Measurements from ENCODE around the gene FCHO1.
A peak's percentile ranks its signal among the peaks of the same experiment; 100 is the strongest.
"Not testable (repeated sequence)": the region's sequence is repeated elsewhere in the genome, so short reads cannot be mapped to it uniquely, and the experiment has no call there.

The FCHO1 gene

GRCh38 chr19:17765069-17765618, 13.9 kb downstream of the FCHO1 start:
- no peak for DNase-seq (ENCODE audit: low spot score)

DNA sequence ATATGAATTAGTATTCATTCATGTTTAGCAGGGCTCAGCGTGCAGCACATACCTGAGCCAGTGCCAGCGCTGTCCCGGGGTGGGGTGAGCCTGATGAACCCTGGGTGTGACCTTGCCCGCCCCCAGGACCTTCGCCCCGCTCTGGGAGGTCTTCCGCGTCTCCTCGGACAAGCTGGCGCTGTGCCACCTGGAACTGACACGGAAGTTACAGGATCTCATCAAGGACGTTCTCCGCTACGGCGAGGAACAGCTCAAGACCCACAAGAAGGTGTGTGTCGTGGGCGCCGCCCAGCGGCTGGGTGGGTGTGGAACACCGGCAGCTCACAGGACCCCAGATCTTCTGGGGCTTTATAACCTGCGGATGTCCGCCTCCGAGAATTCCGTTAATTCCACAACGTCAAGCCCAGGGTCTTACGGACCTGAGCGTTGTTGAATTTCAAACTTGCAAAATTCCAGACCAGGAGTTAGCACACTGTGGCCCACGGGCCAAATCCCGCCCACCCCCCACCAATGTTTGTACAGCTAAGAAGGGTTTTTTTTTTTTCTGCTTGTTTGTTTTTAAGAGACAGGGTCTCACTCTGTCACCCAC, 15.4 kb downstream of the FCHO1 start:
- DNase-seq (ENCODE audit: low spot score): peak; percentile 78

GRCh38 chr19:17767559-17767958, 16.3 kb downstream of the FCHO1 start:
- DNase-seq (ENCODE audit: low spot score): no peak

DNA sequence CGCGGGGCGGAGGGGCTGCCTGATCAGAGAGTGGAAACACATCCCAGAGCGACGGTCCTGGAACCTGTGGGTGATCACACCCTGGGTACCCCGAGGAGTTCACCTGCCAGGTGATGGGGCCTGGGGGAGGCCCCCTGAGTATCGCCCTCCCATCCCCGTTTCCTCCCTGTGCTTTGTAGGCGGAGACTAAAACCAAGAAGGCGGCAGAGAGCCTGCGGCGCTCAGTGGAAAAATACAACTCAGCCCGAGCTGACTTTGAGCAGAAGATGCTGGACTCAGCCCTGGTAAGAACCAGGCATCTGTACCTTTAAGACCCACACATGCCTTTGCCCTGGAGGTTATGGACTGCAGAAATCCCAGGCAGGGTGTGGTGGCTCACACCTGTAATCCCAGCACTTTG, 19.3 kb downstream of the FCHO1 start:
- DNase-seq (ENCODE audit: low spot score): no peak

DNA sequence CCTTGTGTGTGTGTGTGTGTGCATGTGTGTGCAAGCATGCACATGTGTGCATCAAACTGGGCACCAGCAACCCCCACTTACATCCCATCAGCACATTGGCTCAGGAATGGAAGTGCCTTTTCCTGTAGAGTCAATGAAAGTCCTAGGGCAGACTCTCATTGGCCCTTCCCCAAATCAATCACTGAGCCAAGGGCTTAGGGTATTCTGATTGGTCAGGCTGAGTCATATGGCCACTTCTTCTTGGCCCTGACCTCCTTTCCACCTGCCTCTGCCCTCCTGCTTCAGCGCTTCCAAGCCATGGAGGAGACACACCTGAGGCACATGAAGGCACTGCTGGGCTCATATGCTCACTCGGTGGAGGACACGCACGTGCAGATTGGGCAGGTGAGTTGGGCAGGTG, 20.9 kb downstream of the FCHO1 start:
- DNase-seq (ENCODE audit: low spot score): no peak

- DNase-seq (ENCODE audit: low spot score): peak; percentile 38
Measured at GRCh38 chr19:17775245-17775927, 24.1 kb downstream of the FCHO1 start.

DNA sequence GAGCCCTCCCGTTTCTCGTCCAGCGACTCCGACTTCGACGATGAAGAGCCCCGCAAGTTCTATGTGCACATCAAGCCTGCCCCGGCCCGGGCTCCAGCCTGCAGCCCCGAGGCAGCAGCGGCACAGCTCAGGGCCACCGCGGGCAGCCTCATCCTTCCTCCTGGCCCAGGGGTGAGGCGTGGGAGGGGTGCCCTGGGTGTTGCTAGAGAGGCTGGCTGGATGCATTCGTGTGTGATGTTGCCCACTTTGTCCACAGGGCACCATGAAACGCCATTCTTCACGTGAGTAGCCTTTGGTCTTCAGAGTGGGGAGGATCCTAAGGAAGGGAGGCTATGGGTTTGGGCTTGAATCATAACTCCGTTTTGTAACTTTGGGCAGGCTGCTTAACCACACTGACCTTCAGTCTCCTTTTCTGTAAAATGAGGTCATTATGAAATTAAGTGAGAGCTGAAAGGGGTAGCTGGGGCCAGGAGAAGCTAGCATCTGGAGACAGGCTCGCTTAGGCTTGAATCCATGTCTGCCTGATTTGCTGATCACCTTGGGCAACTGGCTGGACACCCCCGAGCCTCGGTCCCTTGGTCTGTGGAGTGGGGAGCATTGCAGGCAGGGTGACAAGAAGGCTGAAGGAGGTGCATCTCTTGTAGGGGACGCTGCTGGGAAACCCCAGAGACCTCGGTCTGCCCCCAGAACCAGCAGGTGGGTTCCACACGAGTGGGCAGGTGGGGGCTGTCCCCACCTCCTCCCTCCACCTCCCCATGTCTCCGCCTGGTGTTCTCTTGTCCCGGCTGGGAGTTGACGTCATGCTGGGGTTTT, 24.9 kb downstream of the FCHO1 start:
- no peak for DNase-seq (ENCODE audit: low spot score)

DNA sequence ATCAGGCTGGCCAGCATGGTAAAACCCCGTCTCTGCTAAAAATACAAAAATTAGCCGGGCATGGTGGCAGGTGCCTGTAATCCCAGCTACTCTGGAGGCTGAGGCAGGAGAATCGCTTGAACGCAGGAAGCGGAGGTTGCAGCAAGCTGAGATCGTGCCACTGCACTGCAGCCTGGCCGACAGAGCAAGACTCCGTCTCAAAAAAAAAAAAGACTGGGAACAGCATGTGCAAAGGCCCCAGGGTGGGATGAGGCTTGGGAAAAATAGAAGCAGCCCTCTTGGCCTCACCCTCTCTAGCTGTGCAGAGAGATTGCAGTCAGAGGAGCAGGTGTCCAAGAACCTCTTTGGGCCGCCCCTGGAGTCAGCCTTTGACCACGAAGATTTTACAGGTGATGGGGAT, 26.6 kb downstream of the FCHO1 start:
- not testable (repeated sequence) for DNase-seq (ENCODE audit: low spot score)

DNA sequence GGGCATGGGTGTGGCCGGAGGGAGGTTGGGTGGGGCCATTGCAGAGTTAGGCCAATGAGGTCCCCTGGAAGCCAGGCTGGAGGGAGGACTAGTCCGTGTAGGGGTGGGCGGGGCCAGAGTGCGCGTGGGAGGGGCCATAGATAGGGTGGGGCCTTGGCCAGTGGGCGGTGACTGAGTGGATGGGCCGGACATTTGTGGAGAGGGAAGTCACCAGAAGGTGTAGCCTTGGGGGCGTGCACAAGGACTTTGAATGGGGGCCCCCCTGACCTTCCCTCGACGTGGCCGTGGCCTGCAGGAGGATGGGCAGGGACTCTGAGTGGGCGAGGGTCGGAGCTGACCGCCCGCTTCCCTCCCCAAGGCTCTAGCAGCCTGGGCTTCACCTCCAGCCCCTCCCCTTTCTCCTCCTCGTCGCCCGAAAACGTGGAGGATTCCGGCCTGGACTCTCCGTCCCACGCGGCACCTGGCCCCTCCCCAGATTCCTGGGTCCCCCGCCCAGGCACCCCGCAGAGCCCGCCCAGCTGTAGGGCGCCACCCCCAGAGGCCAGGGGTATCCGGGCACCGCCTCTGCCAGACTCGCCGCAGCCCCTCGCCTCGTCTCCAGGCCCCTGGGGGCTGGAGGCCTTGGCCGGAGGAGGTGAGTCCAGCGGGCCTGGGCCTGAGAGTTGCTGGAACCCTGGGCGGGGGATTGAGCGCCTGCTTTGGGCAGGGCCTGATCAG, 27.1 kb downstream of the FCHO1 start:
- DNase-seq (ENCODE audit: low spot score): peak; percentile 61

GRCh38 chr19:17778968-17779929, 28.0 kb downstream of the FCHO1 start:
- DNase-seq (ENCODE audit: low spot score): peak; percentile 40

- DNase-seq (ENCODE audit: low spot score): no peak
Measured at GRCh38 chr19:17780781-17781180, 29.5 kb downstream of the FCHO1 start.

GRCh38 chr19:17783721-17784120, 32.4 kb downstream of the FCHO1 start:
- DNase-seq (ENCODE audit: low spot score): not testable (repeated sequence)

GRCh38 chr19:17784201-17785008, 33.1 kb downstream of the FCHO1 start:
- DNase-seq (ENCODE audit: low spot score): peak; percentile 78

GRCh38 chr19:17787274-17787913, 36.1 kb downstream of the FCHO1 start:
- DNase-seq (ENCODE audit: low spot score): no peak

DNA sequence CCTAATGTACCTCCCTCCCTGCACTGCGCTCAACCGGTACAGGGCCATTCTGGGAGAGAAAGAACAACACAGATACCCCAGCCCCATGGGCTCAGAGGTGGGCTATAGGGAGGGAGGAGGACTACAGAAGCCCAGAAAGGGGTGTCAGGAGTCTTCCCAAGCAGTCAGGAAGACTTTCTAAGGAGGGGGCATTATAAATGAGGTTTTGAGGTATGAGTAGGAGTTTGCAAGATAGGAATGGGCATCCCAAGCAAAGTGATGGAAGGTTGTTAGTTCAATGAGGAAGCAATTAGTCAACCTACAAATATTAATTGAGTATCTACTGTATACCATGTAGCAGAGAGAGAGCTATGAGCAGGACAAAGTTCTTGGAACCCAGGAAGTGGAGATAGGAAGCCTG, 37.4 kb downstream of the FCHO1 start:
- no peak for DNase-seq (ENCODE audit: low spot score)

- no peak for DNase-seq (ENCODE audit: low spot score)
Measured at GRCh38 chr19:17790059-17790780, 38.9 kb downstream of the FCHO1 start.

DNA sequence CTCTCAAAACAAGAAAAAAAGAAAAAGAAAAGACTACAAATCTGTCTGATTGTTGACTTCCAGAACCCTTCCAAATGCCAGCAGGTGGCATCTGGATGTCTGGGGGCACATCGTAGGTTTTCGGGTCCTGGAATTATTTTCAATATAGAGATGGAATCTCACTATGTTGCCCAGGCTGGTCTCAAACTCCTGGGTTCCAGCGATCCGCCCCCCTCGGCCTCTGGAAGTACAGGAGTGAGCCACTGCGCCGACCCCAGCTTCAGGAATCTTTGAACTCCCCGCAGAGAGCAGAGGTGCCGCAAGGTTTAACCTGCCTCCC, 43.1 kb downstream of the FCHO1 start:
- DNase-seq (ENCODE audit: low spot score): no peak

GRCh38 chr19:17794731-17795494, 43.6 kb downstream of the FCHO1 start, which contains the start of gene B3GNT3:
Gene B3GNT3 (plus strand): TSS chr19:17795138. CDS start chr19:17807808, 12,670 bp downstream.
- DNase-seq (ENCODE audit: low spot score): peak; percentile 10
